GM12892 (cell line): ENCODE results near the gene SPRYD4.
"Not testable (repeated sequence)": the region's sequence is repeated elsewhere in the genome, so short reads cannot be mapped to it uniquely, and the experiment has no call there.

Experiments used
- DNase-seq: peaks from one replicate; pipeline ENCODE4 v3.0.0; 2011; ENCODE audit not compliant: insufficient read length
- FAIRE-seq: peaks from 2 replicates; lab custom pipeline; 2011; peaks lifted over from hg19 to GRCh38; lab: Jason Lieb, UNC
- POLR2A ChIP-seq: IDR thresholded peaks from 2 replicates; pipeline ENCODE4 v1.6.1; 2011; ENCODE audit warnings: low read depth, low read length, control low read depth
- POLR2AphosphoS5 ChIP-seq: IDR thresholded peaks from 2 replicates; pipeline ENCODE4 v1.6.1; 2011; ENCODE audit warnings: low read depth, low read length, control low read depth
- TAF1 ChIP-seq: IDR thresholded peaks from 2 replicates; pipeline ENCODE4 v1.6.1; 2011; ENCODE audit warnings: low read depth, mild to moderate bottlenecking, control low read depth, low read length, borderline replicate concordance

The SPRYD4 gene

GRCh38 chr12:56510786-56511185, 42.4 kb downstream of the SPRYD4 start:
- FAIRE-seq (no peak), DNase-seq (no peak)
- TF ChIP-seq TAF1 = no peak
- no peak for TF ChIP-seq POLR2A
- no peak for TF ChIP-seq POLR2AphosphoS5

- not testable (repeated sequence) for FAIRE-seq, DNase-seq
These were observed 45.6 kb downstream of the SPRYD4 start for GRCh38 chr12:56514014-56514318.

GRCh38 chr12:56517854-56518253, 49.5 kb downstream of the SPRYD4 start:
- TF ChIP-seq POLR2AphosphoS5 (no peak), POLR2A (no peak), TAF1 (no peak)
- FAIRE-seq (no peak), DNase-seq (no peak)

GRCh38 chr12:56518570-56518969, 50.2 kb downstream of the SPRYD4 start:
- TF ChIP-seq TAF1 = no peak
- TF ChIP-seq POLR2AphosphoS5 = no peak
- TF ChIP-seq POLR2A = no peak
- FAIRE-seq (no peak), DNase-seq (no peak)

- FAIRE-seq (no peak), DNase-seq (no peak)
- TF ChIP-seq TAF1 = no peak
These were observed 51.7 kb downstream of the SPRYD4 start for GRCh38 chr12:56520048-56520447.

- TF ChIP-seq POLR2A = no peak
- no peak for TF ChIP-seq TAF1
- TF ChIP-seq POLR2AphosphoS5 = no peak
- no peak for FAIRE-seq
- no peak for DNase-seq
These were observed 52.1 kb downstream of the SPRYD4 start for GRCh38 chr12:56520506-56520905.

GRCh38 chr12:56521209-56521589, 52.8 kb downstream of the SPRYD4 start:
- DNase-seq (no peak), FAIRE-seq (no peak)
- TF ChIP-seq POLR2AphosphoS5 (no peak), POLR2A (no peak), TAF1 (no peak)

- DNase-seq = no peak
- no peak for FAIRE-seq
- TF ChIP-seq TAF1 (no peak), POLR2A (no peak), POLR2AphosphoS5 (no peak)
These were observed 53.4 kb downstream of the SPRYD4 start, which contains the start of gene RBMS2 for GRCh38 chr12:56521590-56522371. TSS of gene RBMS2 (plus strand) at chr12:56521820. CDS start at chr12:56522024, 204 bp downstream.

GRCh38 chr12:56522411-56523193, 54.2 kb downstream of the SPRYD4 start:
- no peak for FAIRE-seq
- TF ChIP-seq POLR2A = no peak
- TF ChIP-seq TAF1 = no peak
- no peak for TF ChIP-seq POLR2AphosphoS5
- DNase-seq = no peak

- no peak for DNase-seq
- TF ChIP-seq POLR2A (no peak), TAF1 (no peak), POLR2AphosphoS5 (no peak)
- no peak for FAIRE-seq
These were observed 60.5 kb downstream of the SPRYD4 start for GRCh38 chr12:56528846-56529245.
